HG02885 (cell line): ENCODE measurements around the gene PARPBP.
"Not testable (repeated sequence)": the region's sequence is repeated elsewhere in the genome, so short reads cannot be mapped to it uniquely, and the experiment has no call there.

Experiments used
- ATAC-seq: cut with Tn5 transposase; IDR thresholded peaks from one replicate; pipeline ENCODE4 v1.9.1; 2021; ENCODE audit warnings: mild to moderate bottlenecking; ENCODE audit not compliant: unreplicated experiment, poor library complexity

The PARPBP gene

GRCh38 chr12:102232446-102232845 is 112.5 kb downstream of the PARPBP start:
- ATAC-seq, result no peak

- ATAC-seq, result no peak
Observed at GRCh38 chr12:102234599-102234998, 114.6 kb downstream of the PARPBP start.

- ATAC-seq, result not testable (repeated sequence)
Observed at GRCh38 chr12:102240859-102241258, 120.9 kb downstream of the PARPBP start.
